Vagina (tissue), 2 donors: ENCODE data around the gene WDR83.

Source experiments
- CTCF ChIP-seq, 3 experiments: fragments of 450-650 bp in 2 of 3; fragments of 200-600 bp in 1 of 3; sonication (generic) in 1 of 3; IDR thresholded peaks; one replicate each; pipeline ENCODE4 v1.5.1; 2017 to 2019; ENCODE audit warnings: antibody characterized with exemption in 3 of 3, mild to moderate bottlenecking in 2 of 3, moderate library complexity in 2 of 3
- POLR2A ChIP-seq, 2 donors: fragments of 450-650 bp; IDR thresholded peaks; one replicate each; pipeline ENCODE4 v1.6.1; 2017; ENCODE audit warnings: antibody characterized with exemption in 2 of 2, mild to moderate bottlenecking in 2 of 2, moderate library complexity in 2 of 2
- POLR2AphosphoS5 ChIP-seq, 2 donors: sonication (generic); formaldehyde crosslinking; IDR thresholded peaks; one replicate each; pipeline ENCODE4 v1.9.0; 2017; ENCODE audit warnings: antibody characterized with exemption in 2 of 2, mild to moderate bottlenecking in 2 of 2, low read depth in 1 of 2; ENCODE audit not compliant: insufficient read depth in 1 of 2

GRCh38 chr19:12617646-12618045, 49.0 kb upstream of the WDR83 start:
- TF ChIP-seq POLR2A (IDR thresholded peaks at IDR 0.05): no peak
- no peak for TF ChIP-seq CTCF (IDR thresholded peaks at IDR 0.05)
- no peak for TF ChIP-seq POLR2AphosphoS5 (IDR thresholded peaks at IDR 0.05; ENCODE audit: insufficient read depth in 1 of 2, low read depth in 1 of 2)
